A673 (cell line): ENCODE data around the gene KIF26B.

ENCODE experiments used
- EZH2 ChIP-seq: fragments of 200-600 bp; sonication (generic); IDR thresholded peaks from 2 replicates; pipeline ENCODE4 v1.6.1; 2017; ENCODE audit warnings: borderline replicate concordance, low read depth, mild to moderate bottlenecking, mixed read lengths, antibody characterized with exemption, low read length; ENCODE audit not compliant: poor library complexity, severe bottlenecking
- TF ChIP-seq, protein P1 (sequence below): fragments of 300-800, 200-600 bp; sonication (generic); conservative IDR thresholded peaks from 2 replicates; pipeline ENCODE4 v1.5.1; 2017; ENCODE audit warnings: low read depth, mild to moderate bottlenecking, antibody characterized with exemption, low read length, moderate library complexity, mixed read lengths

DNA sequence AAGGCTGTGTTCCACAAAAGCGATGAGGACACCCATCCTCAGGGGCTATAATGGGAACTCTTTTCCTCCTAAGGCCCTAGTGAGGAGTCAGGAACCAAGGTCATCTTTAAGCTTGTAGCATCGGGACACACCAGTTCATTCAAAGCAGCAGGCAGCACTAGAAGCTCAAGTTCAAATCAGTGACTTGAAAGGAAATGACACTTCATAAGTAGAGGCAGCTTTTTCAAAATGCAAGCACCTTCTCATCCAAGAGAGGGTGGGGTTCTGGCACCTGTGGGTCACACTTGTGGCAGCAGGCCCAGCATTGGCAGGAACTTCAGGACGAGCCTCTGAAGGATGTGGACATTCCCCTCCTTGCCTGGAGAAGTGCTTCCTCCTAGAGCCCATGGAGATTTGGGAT, 496.3 kb downstream of the KIF26B start:
- TF ChIP-seq, protein P1, sequence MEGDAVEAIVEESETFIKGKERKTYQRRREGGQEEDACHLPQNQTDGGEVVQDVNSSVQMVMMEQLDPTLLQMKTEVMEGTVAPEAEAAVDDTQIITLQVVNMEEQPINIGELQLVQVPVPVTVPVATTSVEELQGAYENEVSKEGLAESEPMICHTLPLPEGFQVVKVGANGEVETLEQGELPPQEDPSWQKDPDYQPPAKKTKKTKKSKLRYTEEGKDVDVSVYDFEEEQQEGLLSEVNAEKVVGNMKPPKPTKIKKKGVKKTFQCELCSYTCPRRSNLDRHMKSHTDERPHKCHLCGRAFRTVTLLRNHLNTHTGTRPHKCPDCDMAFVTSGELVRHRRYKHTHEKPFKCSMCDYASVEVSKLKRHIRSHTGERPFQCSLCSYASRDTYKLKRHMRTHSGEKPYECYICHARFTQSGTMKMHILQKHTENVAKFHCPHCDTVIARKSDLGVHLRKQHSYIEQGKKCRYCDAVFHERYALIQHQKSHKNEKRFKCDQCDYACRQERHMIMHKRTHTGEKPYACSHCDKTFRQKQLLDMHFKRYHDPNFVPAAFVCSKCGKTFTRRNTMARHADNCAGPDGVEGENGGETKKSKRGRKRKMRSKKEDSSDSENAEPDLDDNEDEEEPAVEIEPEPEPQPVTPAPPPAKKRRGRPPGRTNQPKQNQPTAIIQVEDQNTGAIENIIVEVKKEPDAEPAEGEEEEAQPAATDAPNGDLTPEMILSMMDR, result no peak
- TF ChIP-seq EZH2, result no peak
